ENCODE data around the gene PRAMEF6.
"Not testable (repeated sequence)": the region's sequence is repeated elsewhere in the genome, so short reads cannot be mapped to it uniquely, and the experiment has no call there.

DNA sequence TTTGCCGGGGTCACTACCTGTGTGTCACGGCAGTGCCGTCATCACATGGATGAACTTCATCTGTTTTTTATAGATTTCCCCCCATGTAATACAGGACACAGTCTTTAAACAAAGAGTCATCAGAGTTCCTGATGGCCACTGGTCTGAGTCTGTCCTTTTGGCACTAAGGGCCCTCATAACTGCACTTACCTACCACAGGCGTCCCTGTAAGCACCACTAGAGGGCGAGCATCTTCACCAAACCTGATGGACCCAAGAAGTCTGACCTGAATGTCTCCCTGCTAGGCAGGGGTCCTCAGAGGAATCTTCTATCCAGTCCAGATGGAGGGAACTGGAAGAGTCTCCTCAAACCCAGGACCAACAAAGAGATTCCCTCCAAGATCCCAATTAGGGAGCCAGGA lies 23.0 kb downstream of the PRAMEF6 start:
- TF ChIP-seq SP1 (IDR thresholded peaks at IDR 0.05); FOXM1 (IDR thresholded peaks at IDR 0.05; ENCODE audit: borderline replicate concordance); SUZ12 (IDR thresholded peaks at IDR 0.05); FOXA1 (IDR thresholded peaks at IDR 0.05); ARNT (IDR thresholded peaks at IDR 0.05); TARDBP (IDR thresholded peaks at IDR 0.05); NFRKB (IDR thresholded peaks at IDR 0.05); BHLHE40 (IDR thresholded peaks at IDR 0.05; ENCODE audit: borderline replicate concordance); FOXK2 (IDR thresholded peaks at IDR 0.05); L3MBTL2 (conservative IDR thresholded peaks at IDR 0.05); ELF4 (IDR thresholded peaks at IDR 0.05): not testable (repeated sequence)
- TF ChIP-seq, protein P1, sequence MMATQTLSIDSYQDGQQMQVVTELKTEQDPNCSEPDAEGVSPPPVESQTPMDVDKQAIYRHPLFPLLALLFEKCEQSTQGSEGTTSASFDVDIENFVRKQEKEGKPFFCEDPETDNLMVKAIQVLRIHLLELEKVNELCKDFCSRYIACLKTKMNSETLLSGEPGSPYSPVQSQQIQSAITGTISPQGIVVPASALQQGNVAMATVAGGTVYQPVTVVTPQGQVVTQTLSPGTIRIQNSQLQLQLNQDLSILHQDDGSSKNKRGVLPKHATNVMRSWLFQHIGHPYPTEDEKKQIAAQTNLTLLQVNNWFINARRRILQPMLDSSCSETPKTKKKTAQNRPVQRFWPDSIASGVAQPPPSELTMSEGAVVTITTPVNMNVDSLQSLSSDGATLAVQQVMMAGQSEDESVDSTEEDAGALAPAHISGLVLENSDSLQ (IDR thresholded peaks at IDR 0.05) = not testable (repeated sequence)

Data from HEK293T (cell line).